ENCODE results near the gene AHNAK2. TPM values are rescaled to one million over a fixed set of nuclear protein-coding genes. Genes with fewer than 3 reads are reported as not detected.

AHNAK2 gene
- total RNA-seq, 1 experiment from 2014 or later: 45.0 TPM

- TF ChIP-seq, protein P1, sequence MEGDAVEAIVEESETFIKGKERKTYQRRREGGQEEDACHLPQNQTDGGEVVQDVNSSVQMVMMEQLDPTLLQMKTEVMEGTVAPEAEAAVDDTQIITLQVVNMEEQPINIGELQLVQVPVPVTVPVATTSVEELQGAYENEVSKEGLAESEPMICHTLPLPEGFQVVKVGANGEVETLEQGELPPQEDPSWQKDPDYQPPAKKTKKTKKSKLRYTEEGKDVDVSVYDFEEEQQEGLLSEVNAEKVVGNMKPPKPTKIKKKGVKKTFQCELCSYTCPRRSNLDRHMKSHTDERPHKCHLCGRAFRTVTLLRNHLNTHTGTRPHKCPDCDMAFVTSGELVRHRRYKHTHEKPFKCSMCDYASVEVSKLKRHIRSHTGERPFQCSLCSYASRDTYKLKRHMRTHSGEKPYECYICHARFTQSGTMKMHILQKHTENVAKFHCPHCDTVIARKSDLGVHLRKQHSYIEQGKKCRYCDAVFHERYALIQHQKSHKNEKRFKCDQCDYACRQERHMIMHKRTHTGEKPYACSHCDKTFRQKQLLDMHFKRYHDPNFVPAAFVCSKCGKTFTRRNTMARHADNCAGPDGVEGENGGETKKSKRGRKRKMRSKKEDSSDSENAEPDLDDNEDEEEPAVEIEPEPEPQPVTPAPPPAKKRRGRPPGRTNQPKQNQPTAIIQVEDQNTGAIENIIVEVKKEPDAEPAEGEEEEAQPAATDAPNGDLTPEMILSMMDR (IDR thresholded peaks at IDR 0.05 in 2 of 3, conservative IDR thresholded peaks at IDR 0.05 in 1 of 3; ENCODE audit: borderline replicate concordance in 1 of 3, insufficient read depth in 1 of 3, low read depth in 2 of 3, low read length in 2 of 3): no peak
- TF ChIP-seq ELF1 (IDR thresholded peaks at IDR 0.05; ENCODE audit: borderline replicate concordance, low read depth) (no peak), POLR2AphosphoS5 (IDR thresholded peaks at IDR 0.05; ENCODE audit: low read depth, low read length) (no peak; the same call in 1 of the 2 replicates), CBX3 (IDR thresholded peaks at IDR 0.05; ENCODE audit: low read depth) (no peak)
Measured at GRCh38 chr14:104937694-104938365, 40.3 kb downstream of the AHNAK2 start (continued).

- H3K27ac ChIP-seq (ENCODE audit: low read depth, low read length): no peak overlapping the region
- ChIA-PET RAD21 (ENCODE audit: low non-redundant PET in 1 of 2, low total read pairs in 2 of 2, uncharacterized antibody in 2 of 2, unreplicated experiment in 2 of 2) (no interaction called here), CTCF (interaction anchor here (0.9 kb wide), 1 partner anchor 37 kb away, joined by 3 read pairs; no protein-coding TSS in a partner anchor), POLR2A (no interaction called here)
- no peaks in the 10 kb centered on the region for H3K27me3 ChIP-seq (ENCODE audit: insufficient read depth, low read length)
- TF ChIP-seq CBX3 (IDR thresholded peaks at IDR 0.05; ENCODE audit: low read depth) (no peak), RAD21 (IDR thresholded peaks at IDR 0.05; ENCODE audit: low read depth) (no peak), YY1 (IDR thresholded peaks at IDR 0.05; ENCODE audit: extremely low read depth, insufficient replicate concordance, low read depth, low read length) (no peak), SRF (IDR thresholded peaks at IDR 0.05; ENCODE audit: low read depth) (no peak), ZFX (IDR thresholded peaks at IDR 0.05) (no peak), EGR1 (IDR thresholded peaks at IDR 0.05; ENCODE audit: low read depth) (no peak)
- TF ChIP-seq, protein P2, sequence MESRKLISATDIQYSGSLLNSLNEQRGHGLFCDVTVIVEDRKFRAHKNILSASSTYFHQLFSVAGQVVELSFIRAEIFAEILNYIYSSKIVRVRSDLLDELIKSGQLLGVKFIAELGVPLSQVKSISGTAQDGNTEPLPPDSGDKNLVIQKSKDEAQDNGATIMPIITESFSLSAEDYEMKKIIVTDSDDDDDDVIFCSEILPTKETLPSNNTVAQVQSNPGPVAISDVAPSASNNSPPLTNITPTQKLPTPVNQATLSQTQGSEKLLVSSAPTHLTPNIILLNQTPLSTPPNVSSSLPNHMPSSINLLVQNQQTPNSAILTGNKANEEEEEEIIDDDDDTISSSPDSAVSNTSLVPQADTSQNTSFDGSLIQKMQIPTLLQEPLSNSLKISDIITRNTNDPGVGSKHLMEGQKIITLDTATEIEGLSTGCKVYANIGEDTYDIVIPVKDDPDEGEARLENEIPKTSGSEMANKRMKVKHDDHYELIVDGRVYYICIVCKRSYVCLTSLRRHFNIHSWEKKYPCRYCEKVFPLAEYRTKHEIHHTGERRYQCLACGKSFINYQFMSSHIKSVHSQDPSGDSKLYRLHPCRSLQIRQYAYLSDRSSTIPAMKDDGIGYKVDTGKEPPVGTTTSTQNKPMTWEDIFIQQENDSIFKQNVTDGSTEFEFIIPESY (IDR thresholded peaks at IDR 0.05; ENCODE audit: extremely low read depth, insufficient replicate concordance, low read length): no peak
- H4K20me1 ChIP-seq (ENCODE audit: insufficient read depth): no peaks in the 10 kb centered on the region
- H3K79me2 ChIP-seq (ENCODE audit: insufficient read depth, low read length): no peaks in the 10 kb centered on the region
- H3K4me1 ChIP-seq (ENCODE audit: control insufficient read depth in 1 of 2, insufficient read depth in 2 of 2, low read length in 2 of 2): peaks cover 0 to 7% of the 10 kb centered on the region in 2 experiments; a peak in 1 of 4 replicates
- no TSS peak for BruUV-seq (replicated peaks)
- no peak overlapping the region for H3K9ac ChIP-seq (ENCODE audit: low read length)
- H2AFZ ChIP-seq (ENCODE audit: low read depth, low read length, poor library complexity, severe bottlenecking): no peak overlapping the region
- H3K36me3 ChIP-seq (ENCODE audit: control insufficient read depth in 1 of 2, insufficient read depth in 2 of 2, low read length in 2 of 2): no peaks in the 10 kb centered on the region
- intact Hi-C loops (cut with micrococcal nuclease): no loop called here
- H3K9me3 ChIP-seq (ENCODE audit: control insufficient read depth in 1 of 2, insufficient read depth in 1 of 2, low read depth in 1 of 2, low read length in 2 of 2): no peaks in the 10 kb centered on the region
- ATAC-seq (no peak), DNase-seq (ENCODE audit: low read depth, low spot score) (no peak)
- H3K9me2 ChIP-seq (ENCODE audit: insufficient read depth): no peaks in the 10 kb centered on the region
- H3K4me2 ChIP-seq (ENCODE audit: low read length): no peak overlapping the region
- H3K4me3 ChIP-seq (replicated peaks in 1 of 2; ENCODE audit: low read depth in 1 of 2, low read length in 2 of 2): no peak overlapping the region
Measured at GRCh38 chr14:104937161-104937560, 41.0 kb downstream of the AHNAK2 start.

Data from HCT116 (cell line).